Adrenal gland (tissue), 12 donors: Measurements from ENCODE around the gene RER1. TPM values are rescaled to one million over a fixed set of nuclear protein-coding genes. Genes with fewer than 3 reads are reported as not detected.
A peak's percentile ranks its signal among the peaks of the same experiment; 100 is the strongest.

Source experiments
- DNase-seq, 7 donors: peaks; one replicate each; pipeline ENCODE4 v3.0.0-alpha.2; 2019 to 2020
- H3K27ac ChIP-seq, 5 donors: fragments of 200-600 bp; sonication (generic) in 4 of 5; 1 replicate in 3 of 5; 2 replicates in 2 of 5; pipeline versions ENCODE4 v1.5.1 to v1.8.0; 2016 to 2020; ENCODE audit warnings: mild to moderate bottlenecking in 1 of 5
- H3K27me3 ChIP-seq: fragments of 200-600 bp; 2 replicates; pipeline ENCODE4 v1.8.0; 2021
- H3K36me3 ChIP-seq, 2 donors: fragments of 200-600 bp; replicated peaks in 1 of 2; 1 replicate in 1 of 2; 2 replicates in 1 of 2; pipeline versions ENCODE4 v1.5.1 to v1.8.0; 2018 to 2022
- H3K4me1 ChIP-seq, 2 donors: fragments of 200-600 bp; replicated peaks in 1 of 2; 1 replicate in 1 of 2; 2 replicates in 1 of 2; pipeline versions ENCODE4 v1.5.1 to v1.8.0; 2018 to 2021
- H3K4me3 ChIP-seq, 4 donors: fragments of 200-600 bp; sonication (generic) in 3 of 4; one replicate each; pipeline ENCODE4 v1.5.1; 2016 to 2018
- H3K9me3 ChIP-seq, 3 donors: fragments of 200-600 bp; sonication (generic) in 1 of 3; replicated peaks in 1 of 3; 1 replicate in 2 of 3; 2 replicates in 1 of 3; pipeline versions ENCODE4 v1.5.1 to v1.8.0; 2016 to 2021
- CTCF ChIP-seq, 6 experiments: fragments of 450-650 bp in 4 of 6; fragments of 200-600 bp in 2 of 6; sonication (generic) in 1 of 6; IDR thresholded peaks; 1 replicate in 5 of 6; 2 replicates in 1 of 6; pipeline versions ENCODE4 v1.5.1 to v1.8.0; 2016 to 2021; ENCODE audit warnings: antibody characterized with exemption in 6 of 6, mild to moderate bottlenecking in 2 of 6, moderate library complexity in 1 of 6
- POLR2A ChIP-seq, 2 donors: fragments of 450-650 bp; IDR thresholded peaks; one replicate each; pipeline ENCODE4 v1.6.1; 2017; ENCODE audit warnings: antibody characterized with exemption in 2 of 2, mild to moderate bottlenecking in 2 of 2, moderate library complexity in 1 of 2
- WGBS, 4 donors: extraction: QIAGEN DNeasy Blood & Tissue Kit in 2 of 4; methylation state at CpG; one replicate each; pipeline versions ENCODE4 v1.1.5 to v1.1.7; 2013 to 2017; 5-methylcytosine and 5-hydroxymethylcytosine counted together
- intact Hi-C, 2 donors: fragments of 100-400 bp; cut with DNase I; formaldehyde crosslinking; loops; one replicate each; pipeline versions ENCODE4 v1.14.1 to v1.15.0; 2022 to 2023
- polyA plus RNA-seq, 3 donors: library from polyadenylated mRNA; stranded (reverse); fragments of 200-250 nt in 2 of 3; fragments of 350-450 nt in 1 of 3; fragmentation: Illumina TruSeq in 1 of 3; extraction: RNeasy Lipid Tissue Mini Kit (QIAGEN cat#74804) in 1 of 3; gene quantifications; one replicate each; pipeline ENCODE4 v1.2.3, GENCODE V29; 2013 to 2014
- total RNA-seq, 9 donors: library from RNA; depleted of rRNA in 4 of 9; stranded (reverse); fragments of >200 nt in 4 of 9; fragments of 120-200 nt in 1 of 9; fragmentation: NEBNext Ultra II Directional in 1 of 9; extraction: Animal tissue kit (Norgen Biotek cat#: 25700) in 1 of 9; gene quantifications; one replicate each; pipeline versions ENCODE4 v1.1.0 to v1.2.4, GENCODE V29; 2013 to 2023
- donor health status: healthy with polysubstance abuse.
- donor health status: Bipolar disorder and iron deficiency.
- donor health status: DM: yes; HTN: yes; CAD: no.
- donor health status: DM: no; HTN: no; CAD: no.
- donor health status: DM: no; HTN: no; CAD: no.
- donor health status: DM: yes; HTN: yes; CAD: no.

The RER1 gene
- total and polyA plus RNA-seq, 12 donors = 106 to 345 (median 167) TPM

GRCh38 chr1:2400576-2400909 lies 8.9 kb downstream of the RER1 start:
- Histone ChIP-seq H3K27ac (no peak overlapping the region), H3K4me3 (no peak overlapping the region), H3K4me1 (peaks cover 12 to 13% of the 10 kb centered on the region in 2 donors), H3K36me3 (peaks cover 0 to 93% of the 10 kb centered on the region in 2 donors), H3K27me3 (no peaks in the 10 kb centered on the region), H3K9me3 (no peaks in the 10 kb centered on the region)
- DNase-seq = no peak
- 88 to 93% (median 89%) methylated on average over 10 of the region's 10 CpGs for WGBS, 4 donors
- intact Hi-C loops = no loop called here
- TF ChIP-seq POLR2A (IDR thresholded peaks at IDR 0.05) = no peak
- TF ChIP-seq CTCF (IDR thresholded peaks at IDR 0.05) = no peak

- WGBS, 4 donors = 84 to 89% (median 87%) methylated on average over 10 to 14 of the region's 14 CpGs
- H3K36me3 ChIP-seq = peaks cover 0 to 93% of the 10 kb centered on the region in 2 donors
- TF ChIP-seq POLR2A (IDR thresholded peaks at IDR 0.05) (no peak), CTCF (IDR thresholded peaks at IDR 0.05) (no peak)
Measured at GRCh38 chr1:2400950-2401649, 9.5 kb downstream of the RER1 start.

GRCh38 chr1:2402420-2402819 lies 10.8 kb downstream of the RER1 start:
- DNase-seq = peak in 1 of 7 donors; percentile 52
- H3K4me1 ChIP-seq = peaks cover 13 to 32% of the 10 kb centered on the region in 2 donors
- H3K36me3 ChIP-seq = peaks cover 0 to 91% of the 10 kb centered on the region in 2 donors
- TF ChIP-seq CTCF (IDR thresholded peaks at IDR 0.05) (no peak), POLR2A (IDR thresholded peaks at IDR 0.05) (no peak)
- WGBS, 4 donors = 49 to 58% (median 55%) methylated on average over 8 to 23 of the region's 23 CpGs
- intact Hi-C loops = no loop called here
- no peaks in the 10 kb centered on the region for H3K9me3 ChIP-seq
- H3K27ac ChIP-seq = peak overlapping the region in 2 of 5 donors; percentile 11 to 49
- no peaks in the 10 kb centered on the region for H3K27me3 ChIP-seq
- H3K4me3 ChIP-seq = no peak overlapping the region

More at GRCh38 chr1:2400950-2401649, 9.5 kb downstream of the RER1 start:
- Histone ChIP-seq H3K27ac (no peak overlapping the region), H3K4me3 (no peak overlapping the region), H3K4me1 (peaks cover 13 to 19% of the 10 kb centered on the region in 2 donors), H3K9me3 (no peaks in the 10 kb centered on the region), H3K27me3 (no peaks in the 10 kb centered on the region)
- intact Hi-C loops = no loop called here
- no peak for DNase-seq

- Histone ChIP-seq H3K4me1 (peaks cover 15 to 39% of the 10 kb centered on the region in 2 donors), H3K27me3 (no peaks in the 10 kb centered on the region), H3K4me3 (no peak overlapping the region), H3K9me3 (no peaks in the 10 kb centered on the region), H3K27ac (peak overlapping the region in 1 of 5 donors; percentile 11), H3K36me3 (peaks cover 0 to 85% of the 10 kb centered on the region in 2 donors)
- TF ChIP-seq CTCF (IDR thresholded peaks at IDR 0.05) (no peak), POLR2A (IDR thresholded peaks at IDR 0.05) (no peak)
- DNase-seq = no peak
- WGBS, 4 donors = 89 to 91% (median 89%) methylated on average over 12 to 19 of the region's 19 CpGs
- intact Hi-C loops = no loop called here
Measured at GRCh38 chr1:2403273-2403672, 11.6 kb downstream of the RER1 start.
